ENCODE results near the gene ZNF738. TPM values are rescaled to one million over a fixed set of nuclear protein-coding genes. Genes with fewer than 3 reads are reported as not detected.

The ZNF738 gene
- total RNA-seq, 1 experiment from 2014 or later = 6.0 TPM

DNA sequence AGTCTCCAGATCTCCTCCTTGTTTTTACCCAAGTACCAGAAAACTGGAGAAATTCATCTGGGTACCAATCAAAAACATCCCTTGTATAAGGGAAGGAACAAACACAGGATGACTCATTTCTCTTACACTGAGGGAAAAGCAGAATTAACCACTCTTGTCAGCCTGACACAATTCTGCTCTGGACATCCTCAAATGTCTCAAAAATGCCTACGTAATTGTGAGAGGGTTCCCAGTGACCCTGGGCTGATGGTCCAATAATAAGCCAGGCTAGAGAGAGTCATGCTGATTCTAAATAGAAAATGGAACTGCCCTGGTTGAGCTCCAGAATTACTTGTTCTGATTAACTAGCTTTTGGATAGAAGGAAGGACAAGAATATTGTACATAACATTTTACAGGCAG, 44.1 kb upstream of the ZNF738 start:
- ATAC-seq = no peak
- ChIA-PET RAD21 (ENCODE audit: low non-redundant PET in 1 of 2, low total read pairs in 2 of 2, uncharacterized antibody in 2 of 2, unreplicated experiment in 2 of 2) (no interaction called here), CTCF (no interaction called here), POLR2A (no interaction called here)
- H3K4me1 ChIP-seq (ENCODE audit: control insufficient read depth in 1 of 2, insufficient read depth in 2 of 2, low read length in 2 of 2) = no peaks in the 10 kb centered on the region
- intact Hi-C loops (cut with micrococcal nuclease) = no loop called here
- H3K36me3 ChIP-seq (ENCODE audit: control insufficient read depth in 1 of 2, insufficient read depth in 2 of 2, low read length in 2 of 2) = no peaks in the 10 kb centered on the region; a peak in 1 of 4 replicates
- H3K79me2 ChIP-seq (ENCODE audit: insufficient read depth, low read length) = peaks cover 9% of the 10 kb centered on the region; the same call in 1 of the 2 replicates
- no peak overlapping the region for H3K27ac ChIP-seq (ENCODE audit: low read depth, low read length)
- no peak overlapping the region for H2AFZ ChIP-seq (ENCODE audit: low read depth, low read length, poor library complexity, severe bottlenecking)
- H3K4me3 ChIP-seq (replicated peaks in 1 of 2; ENCODE audit: low read depth in 1 of 2, low read length in 2 of 2) = no peak overlapping the region
- H3K9me2 ChIP-seq (ENCODE audit: insufficient read depth) = no peaks in the 10 kb centered on the region
- no peaks in the 10 kb centered on the region for H4K20me1 ChIP-seq (ENCODE audit: insufficient read depth)
- no peak overlapping the region for H3K9ac ChIP-seq (ENCODE audit: low read length)
- TF ChIP-seq SP1 (IDR thresholded peaks at IDR 0.05; ENCODE audit: low read depth) = no peak
- TF ChIP-seq TCF7L2 (IDR thresholded peaks at IDR 0.05; ENCODE audit: borderline replicate concordance, extremely low read depth, insufficient read depth, insufficient read length) = no peak
- TF ChIP-seq JUND (IDR thresholded peaks at IDR 0.05) = no peak
- TF ChIP-seq, protein P1, sequence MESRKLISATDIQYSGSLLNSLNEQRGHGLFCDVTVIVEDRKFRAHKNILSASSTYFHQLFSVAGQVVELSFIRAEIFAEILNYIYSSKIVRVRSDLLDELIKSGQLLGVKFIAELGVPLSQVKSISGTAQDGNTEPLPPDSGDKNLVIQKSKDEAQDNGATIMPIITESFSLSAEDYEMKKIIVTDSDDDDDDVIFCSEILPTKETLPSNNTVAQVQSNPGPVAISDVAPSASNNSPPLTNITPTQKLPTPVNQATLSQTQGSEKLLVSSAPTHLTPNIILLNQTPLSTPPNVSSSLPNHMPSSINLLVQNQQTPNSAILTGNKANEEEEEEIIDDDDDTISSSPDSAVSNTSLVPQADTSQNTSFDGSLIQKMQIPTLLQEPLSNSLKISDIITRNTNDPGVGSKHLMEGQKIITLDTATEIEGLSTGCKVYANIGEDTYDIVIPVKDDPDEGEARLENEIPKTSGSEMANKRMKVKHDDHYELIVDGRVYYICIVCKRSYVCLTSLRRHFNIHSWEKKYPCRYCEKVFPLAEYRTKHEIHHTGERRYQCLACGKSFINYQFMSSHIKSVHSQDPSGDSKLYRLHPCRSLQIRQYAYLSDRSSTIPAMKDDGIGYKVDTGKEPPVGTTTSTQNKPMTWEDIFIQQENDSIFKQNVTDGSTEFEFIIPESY (IDR thresholded peaks at IDR 0.05; ENCODE audit: extremely low read depth, insufficient replicate concordance, low read length) = no peak
- no peak for TF ChIP-seq SRF (IDR thresholded peaks at IDR 0.05; ENCODE audit: low read depth)
- no peak for TF ChIP-seq FOSL1 (IDR thresholded peaks at IDR 0.05; ENCODE audit: low read depth)
- no peak for TF ChIP-seq EZH2 (IDR thresholded peaks at IDR 0.05)
- TF ChIP-seq CBX3 (IDR thresholded peaks at IDR 0.05; ENCODE audit: low read depth) = no peak
- TF ChIP-seq EZH2phosphoT487 (IDR thresholded peaks at IDR 0.05; ENCODE audit: borderline replicate concordance) = no peak
- TF ChIP-seq, protein P2, sequence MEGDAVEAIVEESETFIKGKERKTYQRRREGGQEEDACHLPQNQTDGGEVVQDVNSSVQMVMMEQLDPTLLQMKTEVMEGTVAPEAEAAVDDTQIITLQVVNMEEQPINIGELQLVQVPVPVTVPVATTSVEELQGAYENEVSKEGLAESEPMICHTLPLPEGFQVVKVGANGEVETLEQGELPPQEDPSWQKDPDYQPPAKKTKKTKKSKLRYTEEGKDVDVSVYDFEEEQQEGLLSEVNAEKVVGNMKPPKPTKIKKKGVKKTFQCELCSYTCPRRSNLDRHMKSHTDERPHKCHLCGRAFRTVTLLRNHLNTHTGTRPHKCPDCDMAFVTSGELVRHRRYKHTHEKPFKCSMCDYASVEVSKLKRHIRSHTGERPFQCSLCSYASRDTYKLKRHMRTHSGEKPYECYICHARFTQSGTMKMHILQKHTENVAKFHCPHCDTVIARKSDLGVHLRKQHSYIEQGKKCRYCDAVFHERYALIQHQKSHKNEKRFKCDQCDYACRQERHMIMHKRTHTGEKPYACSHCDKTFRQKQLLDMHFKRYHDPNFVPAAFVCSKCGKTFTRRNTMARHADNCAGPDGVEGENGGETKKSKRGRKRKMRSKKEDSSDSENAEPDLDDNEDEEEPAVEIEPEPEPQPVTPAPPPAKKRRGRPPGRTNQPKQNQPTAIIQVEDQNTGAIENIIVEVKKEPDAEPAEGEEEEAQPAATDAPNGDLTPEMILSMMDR (IDR thresholded peaks at IDR 0.05 in 2 of 3, conservative IDR thresholded peaks at IDR 0.05 in 1 of 3; ENCODE audit: borderline replicate concordance in 1 of 3, insufficient read depth in 1 of 3, low read depth in 2 of 3, low read length in 2 of 3) = no peak
- TF ChIP-seq, protein P3, sequence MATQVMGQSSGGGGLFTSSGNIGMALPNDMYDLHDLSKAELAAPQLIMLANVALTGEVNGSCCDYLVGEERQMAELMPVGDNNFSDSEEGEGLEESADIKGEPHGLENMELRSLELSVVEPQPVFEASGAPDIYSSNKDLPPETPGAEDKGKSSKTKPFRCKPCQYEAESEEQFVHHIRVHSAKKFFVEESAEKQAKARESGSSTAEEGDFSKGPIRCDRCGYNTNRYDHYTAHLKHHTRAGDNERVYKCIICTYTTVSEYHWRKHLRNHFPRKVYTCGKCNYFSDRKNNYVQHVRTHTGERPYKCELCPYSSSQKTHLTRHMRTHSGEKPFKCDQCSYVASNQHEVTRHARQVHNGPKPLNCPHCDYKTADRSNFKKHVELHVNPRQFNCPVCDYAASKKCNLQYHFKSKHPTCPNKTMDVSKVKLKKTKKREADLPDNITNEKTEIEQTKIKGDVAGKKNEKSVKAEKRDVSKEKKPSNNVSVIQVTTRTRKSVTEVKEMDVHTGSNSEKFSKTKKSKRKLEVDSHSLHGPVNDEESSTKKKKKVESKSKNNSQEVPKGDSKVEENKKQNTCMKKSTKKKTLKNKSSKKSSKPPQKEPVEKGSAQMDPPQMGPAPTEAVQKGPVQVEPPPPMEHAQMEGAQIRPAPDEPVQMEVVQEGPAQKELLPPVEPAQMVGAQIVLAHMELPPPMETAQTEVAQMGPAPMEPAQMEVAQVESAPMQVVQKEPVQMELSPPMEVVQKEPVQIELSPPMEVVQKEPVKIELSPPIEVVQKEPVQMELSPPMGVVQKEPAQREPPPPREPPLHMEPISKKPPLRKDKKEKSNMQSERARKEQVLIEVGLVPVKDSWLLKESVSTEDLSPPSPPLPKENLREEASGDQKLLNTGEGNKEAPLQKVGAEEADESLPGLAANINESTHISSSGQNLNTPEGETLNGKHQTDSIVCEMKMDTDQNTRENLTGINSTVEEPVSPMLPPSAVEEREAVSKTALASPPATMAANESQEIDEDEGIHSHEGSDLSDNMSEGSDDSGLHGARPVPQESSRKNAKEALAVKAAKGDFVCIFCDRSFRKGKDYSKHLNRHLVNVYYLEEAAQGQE (IDR thresholded peaks at IDR 0.05; ENCODE audit: low read depth) = no peak
- no peak for TF ChIP-seq ZNF274 (IDR thresholded peaks at IDR 0.05; ENCODE audit: low read depth, low read length)
- H3K9me3 ChIP-seq (ENCODE audit: control insufficient read depth in 1 of 2, insufficient read depth in 1 of 2, low read depth in 1 of 2, low read length in 2 of 2) = no peaks in the 10 kb centered on the region
- no peaks in the 10 kb centered on the region for H3K27me3 ChIP-seq (ENCODE audit: insufficient read depth, low read length)
- no TSS peak for BruUV-seq (replicated peaks)
- no peak overlapping the region for H3K4me2 ChIP-seq (ENCODE audit: low read length)
- no peak for DNase-seq (ENCODE audit: low read depth, low spot score)

Data from HCT116 (cell line).